Cardiac muscle cell (in vitro differentiated cells and primary cell): Measurements from ENCODE around the gene MRI1. TPM values are rescaled to one million over a fixed set of nuclear protein-coding genes. Genes with fewer than 3 reads are reported as not detected.

Experiments
- DNase-seq, 2 donors: peaks; one replicate each; pipeline versions ENCODE4 v3.0.0 to v3.0.0-alpha.2; 2010 to 2017; ENCODE audit warnings: low read depth in 1 of 2, low spot score in 1 of 2
- H3K27ac ChIP-seq: fragments of 200-600 bp; sonication (generic); 2 replicates; pipeline ENCODE4 v1.5.1; 2016
- H3K27me3 ChIP-seq: fragments of 200-600 bp; sonication (generic); 2 replicates; pipeline ENCODE4 v1.6.0; 2016; ENCODE audit warnings: control low read depth
- H3K36me3 ChIP-seq: fragments of 200-600 bp; sonication (generic); 2 replicates; pipeline ENCODE4 v1.5.1; 2016; ENCODE audit warnings: control low read depth
- H3K4me1 ChIP-seq: fragments of 200-600 bp; sonication (generic); 2 replicates; pipeline ENCODE4 v1.8.1; 2017; ENCODE audit warnings: low read depth, mild to moderate bottlenecking, mixed run types
- H3K4me3 ChIP-seq: fragments of 200-600 bp; sonication (generic); 2 replicates; pipeline ENCODE4 v1.5.1; 2016; ENCODE audit warnings: mild to moderate bottlenecking
- H3K9me3 ChIP-seq: fragments of 200-600 bp; sonication (generic); 2 replicates; pipeline ENCODE4 v1.5.1; 2017; ENCODE audit warnings: low read depth, mild to moderate bottlenecking, control low read depth
- polyA plus RNA-seq: library from polyadenylated mRNA; unstranded; fragments of >200 nt; fragmentation: Nextera tagmentation; extraction: Ambion mirVana; gene quantifications from 2 replicates; pipeline ENCODE4 v1.2.1, GENCODE V29; 2016
- total RNA-seq: library from RNA; depleted of rRNA; stranded (reverse); fragments of >200 nt; gene quantifications from 2 replicates; pipeline ENCODE4 v1.2.3, GENCODE V29; 2016
- TF ChIP-seq, protein P1 (sequence below): IDR thresholded peaks from 2 replicates; pipeline ENCODE4 v1.5.1; 2012; ENCODE audit warnings: low read depth, mild to moderate bottlenecking, low read length

Gene MRI1
- total and polyA plus RNA-seq, 2 experiments from 2014 or later, result 24.8 to 92.4 TPM

GRCh38 chr19:13726323-13726722 lies 38.0 kb upstream of the MRI1 start:
- TF ChIP-seq, protein P1, sequence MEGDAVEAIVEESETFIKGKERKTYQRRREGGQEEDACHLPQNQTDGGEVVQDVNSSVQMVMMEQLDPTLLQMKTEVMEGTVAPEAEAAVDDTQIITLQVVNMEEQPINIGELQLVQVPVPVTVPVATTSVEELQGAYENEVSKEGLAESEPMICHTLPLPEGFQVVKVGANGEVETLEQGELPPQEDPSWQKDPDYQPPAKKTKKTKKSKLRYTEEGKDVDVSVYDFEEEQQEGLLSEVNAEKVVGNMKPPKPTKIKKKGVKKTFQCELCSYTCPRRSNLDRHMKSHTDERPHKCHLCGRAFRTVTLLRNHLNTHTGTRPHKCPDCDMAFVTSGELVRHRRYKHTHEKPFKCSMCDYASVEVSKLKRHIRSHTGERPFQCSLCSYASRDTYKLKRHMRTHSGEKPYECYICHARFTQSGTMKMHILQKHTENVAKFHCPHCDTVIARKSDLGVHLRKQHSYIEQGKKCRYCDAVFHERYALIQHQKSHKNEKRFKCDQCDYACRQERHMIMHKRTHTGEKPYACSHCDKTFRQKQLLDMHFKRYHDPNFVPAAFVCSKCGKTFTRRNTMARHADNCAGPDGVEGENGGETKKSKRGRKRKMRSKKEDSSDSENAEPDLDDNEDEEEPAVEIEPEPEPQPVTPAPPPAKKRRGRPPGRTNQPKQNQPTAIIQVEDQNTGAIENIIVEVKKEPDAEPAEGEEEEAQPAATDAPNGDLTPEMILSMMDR, result no peak
- H3K4me3 ChIP-seq, result no peak overlapping the region
- H3K9me3 ChIP-seq, result no peaks in the 10 kb centered on the region
- H3K4me1 ChIP-seq, result no peaks in the 10 kb centered on the region
- no peak overlapping the region for H3K27ac ChIP-seq
- no peaks in the 10 kb centered on the region for H3K27me3 ChIP-seq
- DNase-seq, result no peak
- no peaks in the 10 kb centered on the region for H3K36me3 ChIP-seq

- H3K36me3 ChIP-seq, result no peaks in the 10 kb centered on the region
- H3K4me3 ChIP-seq, result no peak overlapping the region
- TF ChIP-seq, protein P1, result no peak
- no peaks in the 10 kb centered on the region for H3K27me3 ChIP-seq
- peak in 1 of 2 donors; percentile 48 for DNase-seq
- no peaks in the 10 kb centered on the region for H3K9me3 ChIP-seq
- H3K4me1 ChIP-seq, result no peaks in the 10 kb centered on the region
- H3K27ac ChIP-seq, result no peak overlapping the region
Observed at GRCh38 chr19:13727798-13728197, 36.5 kb upstream of the MRI1 start.

GRCh38 chr19:13729859-13730258 lies 34.5 kb upstream of the MRI1 start:
- Histone ChIP-seq H3K4me3 (no peak overlapping the region), H3K27ac (no peak overlapping the region), H3K9me3 (no peaks in the 10 kb centered on the region), H3K36me3 (no peaks in the 10 kb centered on the region), H3K4me1 (no peaks in the 10 kb centered on the region), H3K27me3 (no peaks in the 10 kb centered on the region)
- no peak for DNase-seq
- TF ChIP-seq, protein P1, result no peak

DNA sequence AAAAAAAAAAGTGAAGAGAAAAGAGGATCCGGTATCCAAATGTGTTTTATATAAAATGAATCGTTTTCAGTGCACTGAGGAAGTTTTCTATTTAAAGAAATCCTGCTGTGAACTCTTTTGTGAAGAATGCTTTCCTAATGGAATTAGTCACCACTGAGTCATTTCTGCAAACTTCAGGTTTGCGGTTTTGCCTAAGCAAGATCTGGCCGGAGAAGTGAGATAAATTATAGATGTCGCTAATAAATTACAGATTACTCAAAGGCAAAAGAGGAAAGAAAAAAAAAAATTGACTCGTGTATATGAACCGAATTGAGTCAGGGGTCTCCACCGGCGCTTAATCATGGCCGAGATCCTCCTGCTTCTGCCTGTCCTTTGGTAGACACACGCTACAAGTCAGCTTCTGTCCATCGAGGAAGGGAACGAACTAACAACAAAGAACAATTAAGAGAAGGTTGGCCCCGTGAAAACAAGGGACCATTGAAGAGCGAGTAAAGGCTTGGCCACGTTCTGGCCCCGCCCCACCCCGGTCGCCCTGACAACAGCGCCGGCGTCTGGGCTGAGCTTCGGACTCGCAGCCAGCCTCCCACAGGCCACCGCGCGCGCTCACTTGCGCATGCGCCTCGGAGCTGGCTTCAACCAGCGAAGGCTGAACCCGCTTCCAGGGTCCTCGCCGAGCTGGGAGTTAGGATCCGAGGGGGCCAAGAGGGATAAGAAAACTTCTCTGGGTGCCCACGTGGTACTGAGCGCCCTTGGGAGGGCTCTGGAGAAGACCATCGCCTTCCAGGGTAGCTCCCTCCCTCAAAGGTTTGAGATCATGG lies 33.0 kb upstream of the MRI1 start:
- Histone ChIP-seq H3K4me1 (no peaks in the 10 kb centered on the region), H3K27ac (no peak overlapping the region), H3K4me3 (peak overlapping the region; percentile 51), H3K36me3 (no peaks in the 10 kb centered on the region), H3K27me3 (no peaks in the 10 kb centered on the region), H3K9me3 (no peaks in the 10 kb centered on the region)
- DNase-seq, result peak; percentile 96 to 97
- TF ChIP-seq, protein P1, result no peak

DNA sequence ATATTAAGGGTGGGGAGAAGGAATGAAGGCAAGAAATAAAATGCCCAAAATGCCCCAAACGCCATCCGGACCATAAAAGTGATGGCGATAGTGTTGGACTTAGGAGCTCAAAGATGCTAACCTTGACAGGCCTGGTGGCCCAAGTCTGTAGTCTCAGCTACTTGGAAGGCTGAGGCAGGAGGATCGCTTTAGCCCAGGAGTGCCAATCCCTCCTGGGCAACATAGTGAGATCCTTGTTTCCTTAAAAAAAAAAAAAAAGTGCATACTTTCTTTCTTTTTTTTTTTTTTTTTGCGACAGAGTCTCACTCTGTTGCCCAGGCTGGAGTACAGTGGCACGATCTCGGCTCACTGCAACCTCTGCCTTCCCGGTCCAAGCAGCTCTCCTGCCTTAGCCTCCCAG lies 32.0 kb upstream of the MRI1 start:
- H3K36me3 ChIP-seq, result no peaks in the 10 kb centered on the region
- no peak overlapping the region for H3K27ac ChIP-seq
- H3K4me1 ChIP-seq, result no peaks in the 10 kb centered on the region
- DNase-seq, result no peak
- no peaks in the 10 kb centered on the region for H3K9me3 ChIP-seq
- peak overlapping the region; percentile 51 for H3K4me3 ChIP-seq
- TF ChIP-seq, protein P1, result no peak
- no peaks in the 10 kb centered on the region for H3K27me3 ChIP-seq
